Eye (tissue), 1 donor: Measurements from ENCODE around the gene SERPINB5.

Experiments
- DNase-seq: peaks from one replicate; pipeline ENCODE4 v3.0.0-alpha.2; 2015

SERPINB5 gene

GRCh38 chr18:63532471-63532870 lies 55.7 kb downstream of the SERPINB5 start:
- no peak for DNase-seq

GRCh38 chr18:63534615-63535014 lies 57.9 kb downstream of the SERPINB5 start:
- no peak for DNase-seq

GRCh38 chr18:63539904-63540510 lies 63.2 kb downstream of the SERPINB5 start:
- peak; percentile 15 for DNase-seq

GRCh38 chr18:63542069-63542468 lies 65.3 kb downstream of the SERPINB5 start, which contains the start of gene SERPINB12:
Gene SERPINB12 (plus strand): TSS chr18:63542369. CDS start chr18:63556160, 13,791 bp downstream.
- DNase-seq, result no peak

GRCh38 chr18:63544017-63544416 lies 67.3 kb downstream of the SERPINB5 start:
- no peak for DNase-seq

- no peak for DNase-seq
These were observed 68.2 kb downstream of the SERPINB5 start for GRCh38 chr18:63545000-63545399.

- DNase-seq, result no peak
These were observed 73.3 kb downstream of the SERPINB5 start for GRCh38 chr18:63550068-63550467.

GRCh38 chr18:63551769-63552168 lies 75.0 kb downstream of the SERPINB5 start:
- DNase-seq, result no peak

GRCh38 chr18:63552581-63552980 lies 75.8 kb downstream of the SERPINB5 start:
- DNase-seq, result no peak

- peak; percentile 8 for DNase-seq
These were observed 76.3 kb downstream of the SERPINB5 start for GRCh38 chr18:63553081-63553480.
